AG10803 (cell line): ENCODE measurements around the gene CACNA2D4.

Experiments used
- DNase-seq: peaks from one replicate; pipeline ENCODE4 v3.0.0; 2010; ENCODE audit warnings: low read depth
- H3K4me3 ChIP-seq: 2 replicates; pipeline ENCODE4 v1.5.1; 2011; ENCODE audit warnings: mild to moderate bottlenecking, low read length, control low read depth
- CTCF ChIP-seq: conservative IDR thresholded peaks from 2 replicates; pipeline ENCODE4 v1.5.1; 2011; ENCODE audit warnings: mild to moderate bottlenecking, low read length, control low read depth, inconsistent platforms

CACNA2D4 gene

GRCh38 chr12:1828856-1829255, 89.6 kb downstream of the CACNA2D4 start:
- TF ChIP-seq CTCF, result no peak
- no peak for DNase-seq
- H3K4me3 ChIP-seq, result no peak overlapping the region

GRCh38 chr12:1827826-1828805, 90.3 kb downstream of the CACNA2D4 start:
- no peak for DNase-seq
- no peak for TF ChIP-seq CTCF
- no peak overlapping the region for H3K4me3 ChIP-seq

GRCh38 chr12:1826867-1827705, 91.4 kb downstream of the CACNA2D4 start:
- no peak overlapping the region for H3K4me3 ChIP-seq
- DNase-seq, result no peak
- TF ChIP-seq CTCF, result no peak

GRCh38 chr12:1826401-1826800, 92.1 kb downstream of the CACNA2D4 start:
- no peak for DNase-seq
- no peak for TF ChIP-seq CTCF
- no peak overlapping the region for H3K4me3 ChIP-seq

GRCh38 chr12:1825382-1826102, 92.9 kb downstream of the CACNA2D4 start:
- no peak for DNase-seq
- TF ChIP-seq CTCF, result no peak
- H3K4me3 ChIP-seq, result no peak overlapping the region

GRCh38 chr12:1823237-1823636, 95.2 kb downstream of the CACNA2D4 start:
- no peak for DNase-seq
- no peak for TF ChIP-seq CTCF
- no peak overlapping the region for H3K4me3 ChIP-seq
